HEK293 (cell line): ENCODE results near the gene RPS6KA3.

Experiments used
- CTCF ChIA-PET: fragments of 350-600 bp; formaldehyde crosslinking; extraction: SDS; loops from one replicate; lab custom pipeline; 2021; ENCODE audit warnings: antibody characterized with exemption; lab: Yijun Ruan, JAX
- POLR2A ChIA-PET: fragments of 300-600 bp; formaldehyde crosslinking; extraction: SDS; loops from one replicate; lab custom pipeline; 2020; ENCODE audit warnings: antibody characterized with exemption, inconsistent platforms; lab: Yijun Ruan, JAX
- H3K27ac ChIP-seq: fragments of 200-500 bp; sonication (Bioruptor generic); 2 replicates; pipeline ENCODE4 v1.5.1; 2014; ENCODE audit warnings: low read depth, low read length, control low read depth, inconsistent platforms; ENCODE audit errors: extremely low read depth
- H3K36me3 ChIP-seq, 2 experiments: fragments of 200-500 bp in 1 of 2; sonication (Bioruptor generic) in 1 of 2; 1 replicate in 1 of 2; 2 replicates in 1 of 2; pipeline ENCODE4 v1.5.1; 2014 to 2017; ENCODE audit warnings: inconsistent platforms in 2 of 2, low read length in 2 of 2; ENCODE audit not compliant: control insufficient read depth in 2 of 2, insufficient read depth in 1 of 2
- H3K4me1 ChIP-seq: fragments of 200-500 bp; sonication (Bioruptor generic); 2 replicates; pipeline ENCODE4 v1.5.1; 2014; ENCODE audit warnings: mild to moderate bottlenecking, low read length, inconsistent platforms; ENCODE audit not compliant: control insufficient read depth, insufficient read depth
- H3K4me3 ChIP-seq: 2 replicates; pipeline ENCODE4 v1.5.1; 2011; ENCODE audit warnings: low read depth, mild to moderate bottlenecking, control low read depth, low read length, moderate library complexity
- H3K9me3 ChIP-seq: fragments of 200-500 bp; sonication (Bioruptor generic); 2 replicates; pipeline ENCODE4 v1.5.1; 2014; ENCODE audit warnings: low read depth, low read length, inconsistent platforms; ENCODE audit not compliant: control insufficient read depth, insufficient read depth
- BCL11A ChIP-seq: fragments of 450-650 bp; formaldehyde crosslinking; IDR thresholded peaks from 2 replicates; pipeline ENCODE4 v1.5.1; 2016; ENCODE audit warnings: low read depth, missing biosample characterization, missing genetic modification characterization
- KLF8 ChIP-seq: fragments of 450-650 bp; formaldehyde crosslinking; IDR thresholded peaks from 2 replicates; pipeline ENCODE4 v1.5.1; 2016; ENCODE audit warnings: missing biosample characterization, missing genetic modification characterization
- PBX3 ChIP-seq: sonication (generic); formaldehyde crosslinking; IDR thresholded peaks from 2 replicates; pipeline ENCODE4 v1.8.1; 2022; ENCODE audit warnings: mild to moderate bottlenecking, moderate library complexity, missing genetic modification reagents
- PRDM1 ChIP-seq: fragments of 450-650 bp; formaldehyde crosslinking; IDR thresholded peaks from 2 replicates; pipeline ENCODE4; 2016; ENCODE audit warnings: missing biosample characterization, missing genetic modification characterization
- SP3 ChIP-seq: fragments of 450-650 bp; formaldehyde crosslinking; IDR thresholded peaks from 2 replicates; pipeline ENCODE4 v1.5.1; 2016; ENCODE audit warnings: missing biosample characterization, missing genetic modification characterization
- ZBTB21 ChIP-seq: fragments of 450-650 bp; formaldehyde crosslinking; IDR thresholded peaks from 2 replicates; pipeline ENCODE4 v1.5.1; 2017; ENCODE audit warnings: missing biosample characterization, missing genetic modification characterization
- ZNF114 ChIP-seq: fragments of 450-650 bp; formaldehyde crosslinking; IDR thresholded peaks from 2 replicates; pipeline ENCODE4 v1.5.0; 2017; ENCODE audit warnings: missing biosample characterization, missing genetic modification characterization
- ZNF138 ChIP-seq: fragments of 450-650 bp; formaldehyde crosslinking; IDR thresholded peaks from 2 replicates; pipeline ENCODE4 v1.5.1; 2016; ENCODE audit warnings: missing biosample characterization, missing genetic modification characterization, borderline replicate concordance
- ZNF140 ChIP-seq: fragments of 450-650 bp; formaldehyde crosslinking; IDR thresholded peaks from 2 replicates; pipeline ENCODE4 v1.5.1; 2016; ENCODE audit warnings: missing biosample characterization, missing genetic modification characterization
- ZNF211 ChIP-seq: fragments of 450-650 bp; formaldehyde crosslinking; IDR thresholded peaks from 2 replicates; pipeline ENCODE4 v1.5.1; 2016; ENCODE audit warnings: low read depth, missing biosample characterization, missing genetic modification characterization
- ZNF266 ChIP-seq: fragments of 450-650 bp; formaldehyde crosslinking; IDR thresholded peaks from 2 replicates; pipeline ENCODE4 v1.5.1; 2016; ENCODE audit warnings: missing biosample characterization, missing genetic modification characterization, low read depth
- ZNF350 ChIP-seq: fragments of 450-650 bp; formaldehyde crosslinking; IDR thresholded peaks from 2 replicates; pipeline ENCODE4 v1.5.0; 2017; ENCODE audit warnings: missing biosample characterization, mild to moderate bottlenecking, missing genetic modification characterization
- ZNF404 ChIP-seq: fragments of 450-650 bp; formaldehyde crosslinking; IDR thresholded peaks from 2 replicates; pipeline ENCODE4 v1.5.1; 2017; ENCODE audit warnings: missing biosample characterization, missing genetic modification characterization
- ZNF423 ChIP-seq: fragments of 450-650 bp; formaldehyde crosslinking; IDR thresholded peaks from 2 replicates; pipeline ENCODE4 v1.5.1; 2016; ENCODE audit warnings: missing biosample characterization, missing genetic modification characterization
- ZNF514 ChIP-seq: fragments of 450-650 bp; formaldehyde crosslinking; IDR thresholded peaks from 2 replicates; pipeline ENCODE4 v1.5.1; 2016; ENCODE audit warnings: missing biosample characterization, missing genetic modification characterization
- ZNF670 ChIP-seq: fragments of 450-650 bp; formaldehyde crosslinking; IDR thresholded peaks from 2 replicates; pipeline ENCODE4 v1.5.1; 2016; ENCODE audit warnings: missing biosample characterization, missing genetic modification characterization, low read depth
- ZNF768 ChIP-seq: fragments of 450-650 bp; formaldehyde crosslinking; IDR thresholded peaks from 2 replicates; pipeline ENCODE4 v1.5.1; 2018; ENCODE audit warnings: missing biosample characterization, mild to moderate bottlenecking, missing genetic modification characterization
- ZNF792 ChIP-seq: fragments of 450-650 bp; formaldehyde crosslinking; IDR thresholded peaks from 2 replicates; pipeline ENCODE4 v1.5.1; 2016; ENCODE audit warnings: missing biosample characterization, missing genetic modification characterization
- ZNF830 ChIP-seq: fragments of 450-650 bp; IDR thresholded peaks from 2 replicates; pipeline ENCODE4 v1.5.0; 2018; ENCODE audit warnings: missing biosample characterization, missing genetic modification characterization, low read depth, mild to moderate bottlenecking, moderate library complexity
- ZSCAN23 ChIP-seq: fragments of 450-650 bp; formaldehyde crosslinking; IDR thresholded peaks from 2 replicates; pipeline ENCODE4 v1.5.1; 2016; ENCODE audit warnings: missing biosample characterization, missing genetic modification characterization
- TF ChIP-seq, protein P1 (sequence below): fragments of 450-650 bp; formaldehyde crosslinking; IDR thresholded peaks from 2 replicates; pipeline ENCODE4 v1.5.1; 2016; ENCODE audit warnings: missing biosample characterization, missing genetic modification characterization

The RPS6KA3 gene

DNA sequence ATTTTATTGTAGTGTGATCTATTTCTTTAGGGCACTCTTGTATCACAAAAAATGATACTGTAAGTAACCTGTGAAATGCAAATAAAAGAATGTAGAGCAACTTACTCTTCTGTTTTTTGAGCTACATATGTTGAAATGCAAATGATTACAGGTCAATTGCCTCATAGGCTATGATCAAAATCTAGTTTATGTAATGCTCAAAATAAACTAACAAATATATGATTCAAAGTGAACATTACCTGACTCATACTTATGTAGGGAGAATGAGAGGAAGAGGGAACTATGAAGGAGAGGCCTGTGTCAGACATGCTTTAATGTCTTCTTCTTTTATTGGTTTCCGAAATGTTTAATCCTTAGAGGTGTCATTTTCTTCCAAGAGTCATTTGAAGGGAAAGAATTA, 5.0 kb upstream of the RPS6KA3 start:
- ChIA-PET CTCF (interaction anchor here (1.3 kb wide), 1 partner anchor 18 kb away, joined by 3 read pairs; no protein-coding TSS in a partner anchor), POLR2A (no interaction called here)

DNA sequence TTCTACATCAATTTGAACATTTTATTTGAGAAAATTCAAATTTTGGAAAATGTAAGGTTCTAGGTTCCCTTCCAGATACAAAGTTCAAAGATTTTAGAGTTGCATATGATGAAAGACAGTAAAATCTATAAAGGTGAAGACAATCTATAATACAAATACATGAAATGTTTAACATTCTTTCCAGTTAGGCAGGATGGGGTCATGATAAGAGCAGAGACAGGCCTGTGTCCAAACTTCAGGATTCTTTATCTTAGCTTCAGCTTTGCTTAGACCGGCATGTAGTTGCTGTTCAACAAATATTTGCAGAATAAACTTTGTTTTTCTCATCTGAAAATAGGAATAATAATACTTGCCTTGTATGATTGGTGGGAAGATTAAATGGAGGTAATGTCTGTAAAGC, 4.5 kb upstream of the RPS6KA3 start:
- Histone ChIP-seq H3K4me1 (no peaks in the 10 kb centered on the region), H3K36me3 (no peaks in the 10 kb centered on the region), H3K27ac (no peak overlapping the region), H3K9me3 (no peaks in the 10 kb centered on the region), H3K4me3 (no peak overlapping the region)
- POLR2A ChIA-PET = no interaction called here
- CTCF ChIA-PET = no interaction called here
- no peak for TF ChIP-seq PBX3 (CRISPR knock-in tag)

More for the DNA sequence above, 5.0 kb upstream of the RPS6KA3 start:
- H3K4me1 ChIP-seq = no peaks in the 10 kb centered on the region
- TF ChIP-seq ZBTB21 (tag by site-specific recombination) = no peak
- no peak for TF ChIP-seq ZNF266
- TF ChIP-seq ZNF423 (tag by site-specific recombination) = no peak
- TF ChIP-seq ZNF792 = no peak
- TF ChIP-seq ZNF140 = no peak
- TF ChIP-seq, protein P1, sequence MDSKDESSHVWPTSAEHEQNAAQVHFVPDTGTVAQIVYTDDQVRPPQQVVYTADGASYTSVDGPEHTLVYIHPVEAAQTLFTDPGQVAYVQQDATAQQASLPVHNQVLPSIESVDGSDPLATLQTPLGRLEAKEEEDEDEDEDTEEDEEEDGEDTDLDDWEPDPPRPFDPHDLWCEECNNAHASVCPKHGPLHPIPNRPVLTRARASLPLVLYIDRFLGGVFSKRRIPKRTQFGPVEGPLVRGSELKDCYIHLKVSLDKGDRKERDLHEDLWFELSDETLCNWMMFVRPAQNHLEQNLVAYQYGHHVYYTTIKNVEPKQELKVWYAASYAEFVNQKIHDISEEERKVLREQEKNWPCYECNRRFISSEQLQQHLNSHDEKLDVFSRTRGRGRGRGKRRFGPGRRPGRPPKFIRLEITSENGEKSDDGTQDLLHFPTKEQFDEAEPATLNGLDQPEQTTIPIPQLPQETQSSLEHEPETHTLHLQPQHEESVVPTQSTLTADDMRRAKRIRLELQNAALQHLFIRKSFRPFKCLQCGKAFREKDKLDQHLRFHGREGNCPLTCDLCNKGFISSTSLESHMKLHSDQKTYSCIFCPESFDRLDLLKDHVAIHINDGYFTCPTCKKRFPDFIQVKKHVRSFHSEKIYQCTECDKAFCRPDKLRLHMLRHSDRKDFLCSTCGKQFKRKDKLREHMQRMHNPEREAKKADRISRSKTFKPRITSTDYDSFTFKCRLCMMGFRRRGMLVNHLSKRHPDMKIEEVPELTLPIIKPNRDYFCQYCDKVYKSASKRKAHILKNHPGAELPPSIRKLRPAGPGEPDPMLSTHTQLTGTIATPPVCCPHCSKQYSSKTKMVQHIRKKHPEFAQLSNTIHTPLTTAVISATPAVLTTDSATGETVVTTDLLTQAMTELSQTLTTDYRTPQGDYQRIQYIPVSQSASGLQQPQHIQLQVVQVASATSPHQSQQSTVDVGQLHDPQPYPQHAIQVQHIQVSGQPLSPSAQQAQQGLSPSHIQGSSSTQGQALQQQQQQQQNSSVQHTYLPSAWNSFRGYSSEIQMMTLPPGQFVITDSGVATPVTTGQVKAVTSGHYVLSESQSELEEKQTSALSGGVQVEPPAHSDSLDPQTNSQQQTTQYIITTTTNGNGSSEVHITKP (tag by site-specific recombination) = no peak
- no peak for TF ChIP-seq ZNF114 (tag by site-specific recombination)
- TF ChIP-seq ZNF350 = no peak
- TF ChIP-seq ZNF830 = no peak
- TF ChIP-seq SP3 (tag by site-specific recombination) = no peak
- no peak for TF ChIP-seq ZSCAN23 (tag by site-specific recombination)
- no peak for TF ChIP-seq ZNF670
- TF ChIP-seq ZNF138 (tag by site-specific recombination) = no peak
- no peak for TF ChIP-seq BCL11A
- TF ChIP-seq PRDM1 = no peak
- no peak for TF ChIP-seq ZNF768 (tag by site-specific recombination)
- no peak for TF ChIP-seq ZNF404 (tag by site-specific recombination)
- no peak for TF ChIP-seq ZNF211
- no peaks in the 10 kb centered on the region for H3K36me3 ChIP-seq
- H3K27ac ChIP-seq = no peak overlapping the region
- H3K4me3 ChIP-seq = no peak overlapping the region
- no peaks in the 10 kb centered on the region for H3K9me3 ChIP-seq

DNA sequence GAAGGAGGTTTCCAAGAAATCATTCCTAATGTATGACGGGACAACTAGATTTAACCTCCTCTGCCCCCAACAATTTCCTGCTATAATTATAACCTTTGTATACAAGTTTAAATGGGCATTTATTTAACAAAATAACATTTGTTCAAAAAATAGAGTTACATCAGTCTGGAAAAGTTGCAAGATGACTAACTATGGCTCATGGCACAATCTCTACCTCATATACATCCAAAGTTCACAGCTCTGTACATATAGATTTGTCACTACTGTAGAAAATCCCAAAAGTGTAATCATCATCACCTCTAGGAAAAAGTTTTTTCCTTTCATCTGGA, 3.8 kb upstream of the RPS6KA3 start:
- Histone ChIP-seq H3K4me3 (no peak overlapping the region), H3K9me3 (no peaks in the 10 kb centered on the region)
- CTCF ChIA-PET = no interaction called here

More for the DNA sequence above, 3.8 kb upstream of the RPS6KA3 start:
- no peak for TF ChIP-seq ZNF514 (tag by site-specific recombination)
- TF ChIP-seq KLF8 = no peak
- TF ChIP-seq, all 188 proteins: peak for 0
- Histone ChIP-seq H3K4me1 (no peaks in the 10 kb centered on the region), H3K27ac (no peak overlapping the region), H3K36me3 (no peaks in the 10 kb centered on the region)
- POLR2A ChIA-PET = no interaction called here
